Endometrium (tissue), 2 donors: ENCODE results near the gene DLX1.
"Not testable (repeated sequence)": the region's sequence is repeated elsewhere in the genome, so short reads cannot be mapped to it uniquely, and the experiment has no call there.

Experiments
- FAIRE-seq: peaks from 2 replicates; lab custom pipeline; 2012; peaks lifted over from hg19 to GRCh38; lab: Jason Lieb, UNC
- donor health status: control.
- donor health status: control.

The DLX1 gene

GRCh38 chr2:172085460-172086159 is at the start of gene DLX1:
TSS of gene DLX1 (plus strand) at chr2:172085507. CDS start at chr2:172085678, 171 bp downstream.
- FAIRE-seq, result peak; percentile 4

- no peak for FAIRE-seq
Measured at GRCh38 chr2:172038121-172038520, 47.2 kb upstream of the DLX1 start.

GRCh38 chr2:172038604-172039003 is 46.7 kb upstream of the DLX1 start:
- no peak for FAIRE-seq

GRCh38 chr2:172039011-172039704 is 46.1 kb upstream of the DLX1 start:
- no peak for FAIRE-seq

GRCh38 chr2:172040311-172040710 is 45.0 kb upstream of the DLX1 start:
- no peak for FAIRE-seq

- no peak for FAIRE-seq
Measured at GRCh38 chr2:172046080-172046678, 39.1 kb upstream of the DLX1 start.

- FAIRE-seq, result no peak
Measured at GRCh38 chr2:172046866-172047565, 38.3 kb upstream of the DLX1 start.

GRCh38 chr2:172047566-172048507 is 37.5 kb upstream of the DLX1 start:
- no peak for FAIRE-seq

GRCh38 chr2:172048508-172049503 is 36.5 kb upstream of the DLX1 start:
- peak; percentile 57 for FAIRE-seq

GRCh38 chr2:172049567-172050120 is 35.7 kb upstream of the DLX1 start:
- no peak for FAIRE-seq

GRCh38 chr2:172050479-172051125 is 34.7 kb upstream of the DLX1 start:
- FAIRE-seq, result no peak

GRCh38 chr2:172052000-172052983 is 33.0 kb upstream of the DLX1 start:
- FAIRE-seq, result no peak

- no peak for FAIRE-seq
Measured at GRCh38 chr2:172053486-172053885, 31.8 kb upstream of the DLX1 start.

- FAIRE-seq, result no peak
Measured at GRCh38 chr2:172056293-172056692, 29.0 kb upstream of the DLX1 start.

- FAIRE-seq, result no peak
Measured at GRCh38 chr2:172058660-172059059, 26.6 kb upstream of the DLX1 start.

- not testable (repeated sequence) for FAIRE-seq
Measured at GRCh38 chr2:172060118-172060517, 25.2 kb upstream of the DLX1 start.

GRCh38 chr2:172062402-172063004 is 22.8 kb upstream of the DLX1 start:
- no peak for FAIRE-seq

GRCh38 chr2:172063446-172063845 is 21.9 kb upstream of the DLX1 start:
- FAIRE-seq, result no peak
